ENCODE data around the gene ATP2B3. TPM values are rescaled to one million over a fixed set of nuclear protein-coding genes. Genes with fewer than 3 reads are reported as not detected.

Gene ATP2B3
- total RNA-seq, 4 donors from 2014 or later: not detected

- Histone ChIP-seq H3K27me3 (no peaks in the 10 kb centered on the region), H3K27ac (no peak overlapping the region), H3K4me1 (no peaks in the 10 kb centered on the region), H3K4me3 (no peak overlapping the region), H3K9me3 (no peaks in the 10 kb centered on the region), H3K36me3 (peaks cover 41% of the 10 kb centered on the region)
- no peak for DNase-seq (ENCODE audit: low spot score in 2 of 2)
- whole genome bisulfite sequencing: 89% methylated on average over 18 of the region's 18 CpGs
- no peak for TF ChIP-seq POLR2AphosphoS5 (IDR thresholded peaks at IDR 0.05)
- TF ChIP-seq POLR2A (IDR thresholded peaks at IDR 0.05): no peak
- no peak for TF ChIP-seq CTCF (IDR thresholded peaks at IDR 0.05)
- TF ChIP-seq EP300 (IDR thresholded peaks at IDR 0.05): no peak
Observed at GRCh38 chrX:153588021-153588781, 70.8 kb downstream of the ATP2B3 start.

GRCh38 chrX:153588782-153589446 is 71.5 kb downstream of the ATP2B3 start:
- WGBS: 92% methylated on average over 7 of the region's 29 CpGs
- DNase-seq (ENCODE audit: low spot score in 2 of 2): no peak
- H3K4me3 ChIP-seq: no peak overlapping the region
- H3K36me3 ChIP-seq: peaks cover 48% of the 10 kb centered on the region
- TF ChIP-seq POLR2A (IDR thresholded peaks at IDR 0.05) (no peak), EP300 (IDR thresholded peaks at IDR 0.05) (no peak), POLR2AphosphoS5 (IDR thresholded peaks at IDR 0.05) (no peak), CTCF (IDR thresholded peaks at IDR 0.05) (no peak)
- H3K4me1 ChIP-seq: no peaks in the 10 kb centered on the region
- H3K9me3 ChIP-seq: no peaks in the 10 kb centered on the region
- H3K27ac ChIP-seq: no peak overlapping the region
- H3K27me3 ChIP-seq: no peaks in the 10 kb centered on the region

GRCh38 chrX:153590961-153591956 is 73.8 kb downstream of the ATP2B3 start:
- Histone ChIP-seq H3K4me1 (no peaks in the 10 kb centered on the region), H3K27me3 (no peaks in the 10 kb centered on the region), H3K4me3 (no peak overlapping the region), H3K36me3 (peaks cover 53% of the 10 kb centered on the region), H3K9me3 (no peaks in the 10 kb centered on the region), H3K27ac (no peak overlapping the region)
- DNase-seq (ENCODE audit: low spot score in 2 of 2): no peak
- WGBS: 77% methylated on average over 10 of the region's 26 CpGs
- TF ChIP-seq POLR2AphosphoS5 (IDR thresholded peaks at IDR 0.05) (no peak), CTCF (IDR thresholded peaks at IDR 0.05) (no peak), EP300 (IDR thresholded peaks at IDR 0.05) (no peak), POLR2A (IDR thresholded peaks at IDR 0.05) (no peak)

- Histone ChIP-seq H3K36me3 (peaks cover 49% of the 10 kb centered on the region), H3K4me3 (no peak overlapping the region), H3K27ac (no peak overlapping the region), H3K27me3 (no peaks in the 10 kb centered on the region), H3K4me1 (no peaks in the 10 kb centered on the region), H3K9me3 (no peaks in the 10 kb centered on the region)
- 87% methylated on average over 20 of the region's 30 CpGs for WGBS
- TF ChIP-seq EP300 (IDR thresholded peaks at IDR 0.05): no peak
- no peak for TF ChIP-seq CTCF (IDR thresholded peaks at IDR 0.05)
- no peak for TF ChIP-seq POLR2A (IDR thresholded peaks at IDR 0.05)
- TF ChIP-seq POLR2AphosphoS5 (IDR thresholded peaks at IDR 0.05): no peak
- no peak for DNase-seq (ENCODE audit: low spot score in 2 of 2)
Observed at GRCh38 chrX:153592091-153592833, 74.8 kb downstream of the ATP2B3 start.

Data from suprapubic skin (tissue), 4 donors.